NCI-H345 treated with DMSO at 0.1 percent for 48 hours (cell line): ENCODE data around the gene DNAJB12.
"Not testable (repeated sequence)": the region's sequence is repeated elsewhere in the genome, so short reads cannot be mapped to it uniquely, and the experiment has no call there.

Experiments used
- DNase-seq: peaks from one replicate; lab custom pipeline; 2025; ENCODE audit not compliant: unreplicated experiment; lab: John Stamatoyannopoulos, UW

Gene DNAJB12

GRCh38 chr10:72354356-72355213 is at the start of gene DNAJB12:
TSS of gene DNAJB12 (minus strand) at chr10:72354919. CDS start at chr10:72354897, 22 bp downstream.
- peak; percentile 72 for DNase-seq

- DNase-seq = not testable (repeated sequence)
Measured at GRCh38 chr10:72395581-72395980, 40.9 kb upstream of the DNAJB12 start.

GRCh38 chr10:72392571-72392970 is 37.9 kb upstream of the DNAJB12 start:
- no peak for DNase-seq

GRCh38 chr10:72390764-72391163 is 36.0 kb upstream of the DNAJB12 start:
- DNase-seq = no peak

- no peak for DNase-seq
Measured at GRCh38 chr10:72389716-72390115, 35.0 kb upstream of the DNAJB12 start.

- no peak for DNase-seq
Measured at GRCh38 chr10:72389014-72389413, 34.3 kb upstream of the DNAJB12 start.

GRCh38 chr10:72388062-72388461 is 33.3 kb upstream of the DNAJB12 start:
- DNase-seq = no peak

- DNase-seq = no peak
Measured at GRCh38 chr10:72386916-72387586, 32.3 kb upstream of the DNAJB12 start.

- no peak for DNase-seq
Measured at GRCh38 chr10:72385724-72386123, 31.0 kb upstream of the DNAJB12 start.

GRCh38 chr10:72384982-72385381 is 30.3 kb upstream of the DNAJB12 start:
- not testable (repeated sequence) for DNase-seq

- no peak for DNase-seq
Measured at GRCh38 chr10:72379776-72380175, 25.1 kb upstream of the DNAJB12 start.

- no peak for DNase-seq
Measured at GRCh38 chr10:72379062-72379461, 24.3 kb upstream of the DNAJB12 start.

GRCh38 chr10:72375585-72375984 is 20.9 kb upstream of the DNAJB12 start:
- no peak for DNase-seq

- no peak for DNase-seq
Measured at GRCh38 chr10:72375173-72375572, 20.5 kb upstream of the DNAJB12 start.

GRCh38 chr10:72370201-72370722 is 15.5 kb upstream of the DNAJB12 start:
- DNase-seq = no peak

GRCh38 chr10:72367301-72367960 is 12.7 kb upstream of the DNAJB12 start:
- DNase-seq = no peak

GRCh38 chr10:72365106-72365895 is 10.6 kb upstream of the DNAJB12 start:
- no peak for DNase-seq

GRCh38 chr10:72364239-72364777 is 9.6 kb upstream of the DNAJB12 start:
- peak; percentile 74 for DNase-seq

- no peak for DNase-seq
Measured at GRCh38 chr10:72356987-72357386, 2.3 kb upstream of the DNAJB12 start.

- DNase-seq = no peak
Measured at GRCh38 chr10:72356115-72356514, 1.4 kb upstream of the DNAJB12 start.

- no peak for DNase-seq
Measured at GRCh38 chr10:72355214-72355555, 466 bp upstream of the DNAJB12 start.
